Gastrocnemius medialis (tissue), 4 donors: Measurements from ENCODE around the gene HDAC4. TPM values are rescaled to one million over a fixed set of nuclear protein-coding genes. Genes with fewer than 3 reads are reported as not detected.

Source experiments
- ATAC-seq, 2 donors: fragments of 150-250 bp; one replicate each; pipeline ENCODE4 v1.9.1; 2016
- DNase-seq, 2 donors: peaks; one replicate each; pipeline ENCODE4 v3.0.0-alpha.2; 2019
- H3K27ac ChIP-seq, 4 donors: fragments of 200-600 bp; sonication (generic); 1 replicate in 1 of 4; 2 replicates in 3 of 4; pipeline ENCODE4 v1.5.1; 2016 to 2018; ENCODE audit warnings: mild to moderate bottlenecking in 2 of 4, moderate library complexity in 1 of 4
- H3K27me3 ChIP-seq, 3 donors: fragments of 200-600 bp; sonication (generic) in 2 of 3; 1 replicate in 1 of 3; 2 replicates in 2 of 3; pipeline versions ENCODE4 v1.5.1 to v1.6.0; 2016 to 2019; ENCODE audit warnings: mild to moderate bottlenecking in 1 of 3, moderate library complexity in 1 of 3
- H3K36me3 ChIP-seq, 2 donors: fragments of 200-600 bp; sonication (generic) in 1 of 2; one replicate each; pipeline ENCODE4 v1.5.1; 2017 to 2018
- H3K4me1 ChIP-seq, 2 donors: fragments of 200-600 bp; sonication (generic) in 1 of 2; one replicate each; pipeline ENCODE4 v1.5.1; 2016 to 2017; ENCODE audit warnings: mild to moderate bottlenecking in 2 of 2
- H3K4me3 ChIP-seq, 4 donors: fragments of 200-600 bp; sonication (generic) in 3 of 4; 1 replicate in 1 of 4; 2 replicates in 3 of 4; pipeline ENCODE4 v1.5.1; 2016 to 2019; ENCODE audit warnings: mild to moderate bottlenecking in 2 of 4
- H3K9me3 ChIP-seq, 3 donors: fragments of 200-600 bp; sonication (generic) in 2 of 3; 1 replicate in 1 of 3; 2 replicates in 2 of 3; pipeline ENCODE4 v1.5.1; 2016 to 2019
- CTCF ChIP-seq, 5 experiments: fragments of 450-650 bp in 3 of 5; fragments of 200-600 bp in 2 of 5; sonication (generic) in 2 of 5; IDR thresholded peaks in 4 of 5; conservative IDR thresholded peaks in 1 of 5; 1 replicate in 4 of 5; 2 replicates in 1 of 5; pipeline ENCODE4 v1.5.1; 2016 to 2019; ENCODE audit warnings: antibody characterized with exemption in 5 of 5, mild to moderate bottlenecking in 3 of 5, moderate library complexity in 3 of 5
- POLR2A ChIP-seq, 2 donors: fragments of 450-650 bp; IDR thresholded peaks; one replicate each; pipeline ENCODE4 v1.6.1; 2017; ENCODE audit warnings: antibody characterized with exemption in 2 of 2, mild to moderate bottlenecking in 2 of 2, moderate library complexity in 2 of 2
- in situ Hi-C, 4 donors: fragments of 200-750 bp; cut with MboI; loops; one replicate each; pipeline versions ENCODE4 v1.15.0 to v1.8.0; 2017; ENCODE audit warnings: low sequenced_read_pairs in 4 of 4
- intact Hi-C: fragments of 100-400 bp; cut with DNase I; formaldehyde crosslinking; loops from one replicate; pipeline ENCODE4 v1.15.1; 2023; ENCODE audit warnings: low total_unique reads
- total RNA-seq, 4 donors: library from RNA; depleted of rRNA; stranded (reverse); fragments of >200 nt; gene quantifications; one replicate each; pipeline versions ENCODE4 v1.1.0 to v1.2.3, GENCODE V29; 2016

Gene HDAC4
- total RNA-seq, 4 donors from 2014 or later: 23.6 to 257 (median 119) TPM

- H3K27ac ChIP-seq: peak overlapping the region; percentile 94 to 99 (median 98)
- peak overlapping the region in 3 of 4 donors; percentile 9 to 24 (median 10) for H3K4me3 ChIP-seq
- in situ Hi-C loops (no loop called here), intact Hi-C loops (no loop called here)
- peak in 1 of 2 donors; percentile 13 for ATAC-seq
- H3K9me3 ChIP-seq: no peaks in the 10 kb centered on the region
- no peak for TF ChIP-seq POLR2A (IDR thresholded peaks at IDR 0.05)
- TF ChIP-seq CTCF (IDR thresholded peaks at IDR 0.05 in 4 of 5, conservative IDR thresholded peaks at IDR 0.05 in 1 of 5): no peak
- H3K27me3 ChIP-seq: no peaks in the 10 kb centered on the region
- DNase-seq: no peak
- H3K4me1 ChIP-seq: peaks cover 95 to 98% of the 10 kb centered on the region in 2 donors
- H3K36me3 ChIP-seq: no peaks in the 10 kb centered on the region
These were observed 147.6 kb downstream of the HDAC4 start for GRCh38 chr2:239253264-239253663.

DNA sequence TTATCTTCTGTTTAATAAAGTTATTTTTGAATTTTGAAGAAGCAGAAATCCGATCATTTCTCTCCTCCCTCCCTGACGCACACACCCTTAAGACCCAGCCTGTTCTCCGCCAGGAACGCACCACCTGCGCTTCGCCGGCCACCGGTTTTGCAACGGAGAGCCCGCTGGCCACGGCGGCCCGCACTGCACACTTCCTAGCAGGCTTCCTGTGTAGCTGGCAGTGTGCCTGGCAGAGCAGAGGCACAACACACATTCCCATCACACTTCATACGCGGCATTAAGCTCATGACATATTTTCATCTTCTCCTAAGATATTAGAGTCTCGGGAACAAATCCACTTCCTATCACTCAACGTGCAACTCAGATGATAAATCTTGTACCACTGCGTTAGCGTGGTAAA lies 148.0 kb downstream of the HDAC4 start:
- Histone ChIP-seq H3K9me3 (no peaks in the 10 kb centered on the region), H3K36me3 (no peaks in the 10 kb centered on the region), H3K27ac (peak overlapping the region; percentile 94 to 99 (median 98)), H3K4me1 (peaks cover 95 to 97% of the 10 kb centered on the region in 2 donors), H3K4me3 (peak overlapping the region in 3 of 4 donors; percentile 9 to 24 (median 15)), H3K27me3 (no peaks in the 10 kb centered on the region)
- intact Hi-C loops (no loop called here), in situ Hi-C loops (no loop called here)
- no peak for TF ChIP-seq CTCF (IDR thresholded peaks at IDR 0.05 in 4 of 5, conservative IDR thresholded peaks at IDR 0.05 in 1 of 5)
- TF ChIP-seq POLR2A (IDR thresholded peaks at IDR 0.05): peak in 1 of 2 donors; percentile 68
- ATAC-seq (peak; percentile 71 to 79), DNase-seq (peak; percentile 83 to 94)

GRCh38 chr2:239252393-239252792 lies 148.4 kb downstream of the HDAC4 start:
- peak overlapping the region in 3 of 4 donors; percentile 8 to 15 (median 9) for H3K4me3 ChIP-seq
- TF ChIP-seq CTCF (IDR thresholded peaks at IDR 0.05 in 4 of 5, conservative IDR thresholded peaks at IDR 0.05 in 1 of 5): no peak
- TF ChIP-seq POLR2A (IDR thresholded peaks at IDR 0.05): no peak
- in situ Hi-C loops: no loop called here
- no peaks in the 10 kb centered on the region for H3K27me3 ChIP-seq
- no peaks in the 10 kb centered on the region for H3K36me3 ChIP-seq
- intact Hi-C loops: no loop called here
- DNase-seq (no peak), ATAC-seq (peak in 1 of 2 donors; percentile 26)
- H3K4me1 ChIP-seq: peaks cover 95 to 97% of the 10 kb centered on the region in 2 donors
- H3K9me3 ChIP-seq: no peaks in the 10 kb centered on the region
- peak overlapping the region; percentile 94 to 99 (median 98) for H3K27ac ChIP-seq

DNA sequence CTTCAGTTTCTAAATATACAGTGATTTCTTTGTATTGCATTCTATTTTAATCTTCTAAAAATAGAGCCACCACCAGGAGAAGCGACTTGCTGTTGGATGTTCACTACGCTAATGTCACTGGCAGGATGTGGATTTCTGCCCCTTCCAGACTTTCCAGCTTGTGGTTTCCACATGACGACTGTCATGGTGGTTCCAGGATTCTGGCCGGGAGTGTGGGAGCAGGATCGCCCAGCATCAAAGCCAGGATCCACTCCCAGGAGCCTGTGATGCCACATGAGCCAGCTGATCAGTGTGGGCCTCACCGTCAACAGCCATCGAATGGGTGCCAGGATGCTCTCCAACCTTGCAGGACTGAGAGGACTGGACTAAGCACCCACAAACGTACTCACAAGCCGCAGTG lies 148.8 kb downstream of the HDAC4 start:
- peak; percentile 23 to 27 for ATAC-seq

More for the DNA sequence above, 148.8 kb downstream of the HDAC4 start:
- Histone ChIP-seq H3K27ac (peak overlapping the region; percentile 94 to 99 (median 98)), H3K4me3 (peak overlapping the region in 2 of 4 donors; percentile 9 to 15), H3K9me3 (no peaks in the 10 kb centered on the region), H3K27me3 (no peaks in the 10 kb centered on the region), H3K36me3 (no peaks in the 10 kb centered on the region), H3K4me1 (peaks cover 95 to 97% of the 10 kb centered on the region in 2 donors)
- TF ChIP-seq POLR2A (IDR thresholded peaks at IDR 0.05): peak; percentile 46 to 57
- TF ChIP-seq CTCF (IDR thresholded peaks at IDR 0.05 in 4 of 5, conservative IDR thresholded peaks at IDR 0.05 in 1 of 5): no peak
- in situ Hi-C loops (no loop called here), intact Hi-C loops (no loop called here)
- DNase-seq: peak in 1 of 2 donors; percentile 56
